GF-D8 (cell line): Measurements from ENCODE around the gene INSC.

Experiments
- DNase-seq: peaks from one replicate; lab custom pipeline; 2025; lab: John Stamatoyannopoulos, UW

INSC gene

GRCh38 chr11:15108592-15109130, 6.1 kb upstream of the INSC start:
- DNase-seq = no peak

GRCh38 chr11:15109602-15110001, 5.1 kb upstream of the INSC start:
- DNase-seq = no peak

DNA sequence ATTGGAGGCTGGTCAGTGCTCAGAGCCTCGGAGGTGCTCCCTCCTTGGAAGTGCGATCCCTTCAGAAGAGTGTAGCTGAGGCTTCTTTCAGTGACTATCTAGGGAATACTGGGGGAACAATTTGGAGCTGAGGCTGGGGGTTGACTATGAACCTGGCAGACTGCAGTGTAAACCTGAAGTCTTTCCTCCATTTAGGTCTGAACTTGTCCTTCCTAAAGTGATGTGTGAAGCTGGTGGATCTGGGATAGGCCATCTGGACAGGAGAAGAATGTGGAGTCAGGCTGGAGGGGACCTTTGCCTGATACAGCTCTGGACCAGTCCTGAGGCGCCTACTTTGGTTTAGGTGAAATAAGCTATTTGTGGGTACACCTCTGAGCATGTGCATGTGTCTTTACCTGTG, 3.5 kb upstream of the INSC start:
- DNase-seq = no peak

DNA sequence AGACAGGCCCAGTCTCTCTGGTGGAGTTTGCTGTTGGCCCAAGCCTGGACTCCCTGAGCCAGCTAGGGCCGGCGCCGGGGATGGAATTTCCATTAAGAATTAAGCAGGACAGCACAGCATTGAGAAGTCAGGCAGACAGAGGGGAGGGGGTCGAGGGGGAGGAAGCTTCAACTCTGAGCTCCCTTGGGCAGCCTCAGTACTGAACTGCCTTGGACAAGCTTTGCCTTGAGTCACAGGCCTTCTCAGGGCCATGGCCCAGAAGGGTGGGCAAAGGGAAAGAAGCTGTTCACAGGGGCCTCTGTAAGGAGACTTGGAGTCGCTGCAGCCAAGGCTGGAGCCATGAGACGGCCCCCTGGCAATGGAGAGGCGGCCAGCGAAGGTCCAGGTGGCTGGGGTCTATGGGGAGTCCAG, 2.6 kb upstream of the INSC start:
- no peak for DNase-seq

GRCh38 chr11:15113381-15113780, 1.3 kb upstream of the INSC start:
- no peak for DNase-seq

DNA sequence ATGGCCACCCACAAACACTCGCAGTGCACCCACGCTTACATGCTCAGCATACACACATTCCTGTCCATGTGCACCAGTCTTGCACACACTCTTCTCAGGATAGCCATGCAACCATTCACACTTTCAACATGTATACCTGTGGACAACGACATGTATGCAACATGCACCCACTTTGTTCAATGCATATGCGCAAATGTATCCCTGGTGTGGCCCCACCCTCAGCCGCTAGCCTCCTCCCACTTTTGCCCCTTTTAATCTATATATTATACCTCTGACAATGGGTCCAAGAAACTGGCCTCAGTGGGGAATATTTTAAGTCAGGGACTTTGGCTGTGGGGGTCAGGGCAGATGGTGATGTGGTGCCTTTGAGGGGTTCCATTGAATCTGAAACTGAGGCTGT, 963 bp downstream of the INSC start:
- DNase-seq = no peak

DNA sequence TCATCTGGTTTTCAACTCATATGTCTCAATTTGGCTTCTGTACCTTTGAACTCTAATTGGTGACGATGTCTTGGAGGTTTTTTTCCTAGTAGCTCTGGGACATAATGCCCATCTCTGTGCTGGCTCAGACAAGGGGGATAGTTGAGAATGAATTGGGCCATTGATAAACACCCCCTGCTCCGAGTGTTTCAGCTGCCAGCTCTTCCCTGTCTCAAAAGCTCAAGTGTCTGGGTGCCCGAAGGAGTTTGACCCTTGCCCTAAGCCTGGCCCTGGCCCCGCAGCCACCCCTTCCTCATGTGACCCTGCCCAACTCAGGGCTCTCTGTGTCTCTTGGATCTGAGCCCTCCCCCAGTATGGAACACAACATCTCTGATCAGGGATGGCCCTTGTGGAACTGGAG, 3.0 kb downstream of the INSC start:
- DNase-seq = no peak

GRCh38 chr11:15118431-15118830, 3.7 kb downstream of the INSC start:
- DNase-seq = no peak

- DNase-seq = no peak
Observed at GRCh38 chr11:15119352-15119751, 4.6 kb downstream of the INSC start.

- no peak for DNase-seq
Observed at GRCh38 chr11:15119826-15120225, 5.1 kb downstream of the INSC start.

GRCh38 chr11:15123849-15124248, 9.1 kb downstream of the INSC start:
- DNase-seq = no peak

DNA sequence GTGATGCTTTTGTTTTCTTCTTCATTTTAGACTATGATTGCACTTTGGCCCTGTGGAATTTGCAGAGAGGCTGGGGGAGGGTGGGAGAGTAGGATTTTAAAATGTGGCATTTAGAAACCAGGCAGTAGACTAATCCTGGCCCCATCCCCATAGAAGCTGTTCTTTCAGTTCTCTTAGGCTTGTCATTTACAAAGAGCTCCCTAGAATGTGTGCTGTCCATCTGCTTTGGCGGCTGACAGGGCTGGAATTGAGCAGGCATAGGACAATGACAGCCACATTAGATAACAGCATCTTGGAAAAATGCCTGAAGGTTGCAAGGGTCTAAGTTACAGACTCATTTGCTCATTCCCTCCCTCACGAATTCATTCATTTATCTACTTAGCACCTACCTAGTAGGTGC, 9.8 kb downstream of the INSC start:
- no peak for DNase-seq

DNA sequence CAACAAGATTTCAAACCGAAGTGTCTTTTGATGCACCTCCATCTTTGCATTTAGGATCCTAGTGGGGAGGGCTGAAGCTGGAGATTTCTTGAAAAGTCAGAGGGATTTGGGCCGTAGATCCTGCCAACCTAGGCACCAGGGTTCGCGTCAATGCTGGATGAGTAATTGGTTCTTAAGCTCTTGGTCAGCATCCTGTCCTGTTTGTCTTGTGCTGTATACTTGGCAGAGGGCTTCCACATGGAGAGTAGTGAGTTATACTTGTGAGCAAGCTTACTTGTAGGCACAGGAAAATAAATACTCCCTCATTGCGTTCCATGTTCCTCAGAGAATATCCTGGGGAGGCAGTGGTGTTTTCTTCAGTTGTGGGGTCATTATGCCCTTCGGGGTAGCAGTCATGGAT, 12.6 kb downstream of the INSC start:
- no peak for DNase-seq

GRCh38 chr11:15128621-15129020, 13.9 kb downstream of the INSC start:
- DNase-seq = no peak

DNA sequence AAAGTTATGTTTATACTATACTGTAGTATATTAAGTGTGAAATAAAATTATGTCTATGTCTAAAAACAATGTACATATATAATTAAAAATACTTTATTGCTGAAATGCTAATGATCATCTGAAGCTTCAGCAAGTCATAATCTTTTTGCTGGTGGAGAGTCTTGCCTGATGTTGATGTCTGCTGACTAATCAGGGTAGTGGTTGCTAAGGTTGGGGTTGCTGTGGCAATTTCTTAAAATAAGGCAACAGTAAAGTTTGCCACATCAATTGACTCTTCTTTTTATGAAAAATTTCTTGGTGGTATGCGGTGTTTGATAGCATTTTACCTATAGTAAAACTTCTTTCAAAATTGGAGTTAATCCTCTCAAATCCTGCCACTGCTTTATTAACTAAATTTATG, 21.4 kb downstream of the INSC start:
- no peak for DNase-seq

DNA sequence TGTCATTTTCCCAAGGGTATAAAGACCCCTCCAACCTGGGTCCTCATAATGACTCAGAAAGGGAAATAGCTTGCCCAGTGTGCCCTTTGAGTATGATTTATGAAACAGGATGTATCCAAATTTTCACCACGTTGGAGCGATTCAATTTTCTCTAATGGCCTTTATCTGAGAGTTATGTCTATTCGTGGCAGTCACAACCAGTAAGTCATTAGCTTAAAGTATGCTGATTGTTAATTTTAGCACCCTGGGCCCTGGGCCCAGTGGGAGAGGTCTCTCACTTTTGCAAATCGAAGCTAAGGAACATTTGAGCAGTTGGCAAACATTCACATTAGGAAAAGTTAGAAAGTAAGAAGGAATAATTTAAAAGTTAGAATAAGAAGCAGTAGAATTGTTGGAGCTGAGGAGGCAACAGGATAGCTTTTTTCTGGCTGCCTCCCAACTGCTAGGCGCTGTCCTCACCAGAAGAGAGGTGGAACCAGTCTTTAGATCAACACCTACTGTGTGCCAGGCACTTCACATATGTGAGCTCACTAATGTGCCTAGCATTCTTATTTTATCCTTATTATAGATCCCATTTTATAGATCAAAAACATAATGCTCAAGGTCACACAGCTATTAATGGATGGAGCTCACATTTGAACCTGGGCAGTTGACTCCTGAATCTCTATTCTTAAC, 24.5 kb downstream of the INSC start:
- DNase-seq = no peak

- no peak for DNase-seq
Observed at GRCh38 chr11:15139958-15140659, 25.4 kb downstream of the INSC start.

GRCh38 chr11:15141381-15141780, 26.7 kb downstream of the INSC start:
- no peak for DNase-seq

GRCh38 chr11:15142838-15143237, 28.1 kb downstream of the INSC start:
- no peak for DNase-seq

DNA sequence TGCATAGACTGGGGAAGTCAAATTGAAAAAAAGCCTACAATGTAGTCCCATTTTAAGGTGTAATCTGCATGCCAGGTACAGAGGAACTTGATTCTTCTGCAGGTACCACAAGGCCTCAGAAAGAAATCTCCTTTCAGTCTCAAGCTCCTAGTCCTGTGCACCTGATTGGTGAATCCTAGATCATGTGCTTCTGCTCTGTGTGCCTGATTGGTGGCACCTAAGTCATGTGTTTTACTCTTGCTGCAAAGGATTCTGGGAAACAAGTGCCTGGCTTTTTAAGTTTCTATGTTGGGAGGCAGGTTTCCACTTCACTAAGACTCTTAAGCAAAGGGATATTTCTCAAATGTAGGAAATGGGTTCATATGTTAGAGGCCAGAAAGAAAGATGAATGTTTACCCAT, 29.1 kb downstream of the INSC start:
- DNase-seq = no peak

- DNase-seq = no peak
Observed at GRCh38 chr11:15144347-15144746, 29.6 kb downstream of the INSC start.

GRCh38 chr11:15145151-15145550, 30.4 kb downstream of the INSC start:
- DNase-seq = no peak

GRCh38 chr11:15145615-15146014, 30.9 kb downstream of the INSC start:
- DNase-seq = no peak
